Naive thymus-derived CD4-positive, alpha-beta T cell (primary cell): ENCODE data around the gene MEX3D. TPM values are rescaled to one million over a fixed set of nuclear protein-coding genes. Genes with fewer than 3 reads are reported as not detected.
A peak's percentile ranks its signal among the peaks of the same experiment; 100 is the strongest.

Source experiments
- ATAC-seq: fragments of 150-1000 bp; cut with Tn5 transposase; 2 replicates; pipeline ENCODE4 v1.10.0; 2021; ENCODE audit warnings: mild to moderate bottlenecking, moderate library complexity
- CTCF ChIA-PET: fragments of 350-600 bp; sonication (Branson Sonifier 250); formaldehyde crosslinking; loops from one replicate; lab custom pipeline; 2021; ENCODE audit warnings: antibody characterized with exemption; lab: Charles Lee
- POLR2A ChIA-PET: fragments of 350-600 bp; sonication (Branson Sonifier 250); formaldehyde crosslinking; loops from one replicate; lab custom pipeline; 2021; ENCODE audit warnings: antibody characterized with exemption, inconsistent platforms; lab: Charles Lee
- DNase-seq, 9 donors: peaks; one replicate each; pipeline versions ENCODE4 v3.0.0 to v3.0.0-alpha.2; 2020 to 2022; ENCODE audit warnings: mixed read lengths in 1 of 9
- H3K27ac ChIP-seq: one replicate; pipeline ENCODE4 v1.7.0; 2013; ENCODE audit warnings: mild to moderate bottlenecking, low read depth, low read length, moderate library complexity
- H3K27me3 ChIP-seq, 2 donors: one replicate each; pipeline ENCODE4 v1.7.0; 2013; ENCODE audit warnings: low read length in 2 of 2, mild to moderate bottlenecking in 2 of 2, moderate library complexity in 2 of 2; ENCODE audit not compliant: control insufficient read depth in 2 of 2, insufficient read depth in 2 of 2
- H3K36me3 ChIP-seq, 3 experiments: 1 replicate in 2 of 3; 2 replicates in 1 of 3; pipeline ENCODE4 v1.7.0; 2013; ENCODE audit warnings: low read length in 3 of 3, mild to moderate bottlenecking in 3 of 3, moderate library complexity in 1 of 3; ENCODE audit not compliant: insufficient read depth in 3 of 3, control insufficient read depth in 2 of 3
- H3K4me1 ChIP-seq, 2 donors: one replicate each; pipeline ENCODE4 v1.7.0; 2013; ENCODE audit warnings: low read length in 2 of 2, mild to moderate bottlenecking in 2 of 2, moderate library complexity in 1 of 2; ENCODE audit not compliant: control insufficient read depth in 2 of 2, insufficient read depth in 2 of 2
- H3K4me3 ChIP-seq: 2 replicates; pipeline ENCODE4 v1.7.0; 2013; ENCODE audit warnings: mild to moderate bottlenecking, low read length
- H3K9me3 ChIP-seq, 3 experiments: 1 replicate in 2 of 3; 2 replicates in 1 of 3; pipeline ENCODE4 v1.7.0; 2013; ENCODE audit warnings: low read length in 3 of 3; ENCODE audit not compliant: control insufficient read depth in 2 of 3
- H3K27ac Mint-ChIP-seq, 9 donors: one replicate each; pipeline ENCODE4 v1.8.0; 2020 to 2022; ENCODE audit warnings: mixed read lengths in 9 of 9, mild to moderate bottlenecking in 8 of 9, moderate library complexity in 5 of 9, inconsistent platforms in 2 of 9
- H3K27me3 Mint-ChIP-seq, 5 donors: one replicate each; pipeline ENCODE4 v1.8.0; 2021 to 2022; ENCODE audit warnings: mixed read lengths in 5 of 5, mild to moderate bottlenecking in 1 of 5
- H3K36me3 Mint-ChIP-seq, 5 donors: one replicate each; pipeline ENCODE4 v1.8.0; 2020 to 2022; ENCODE audit warnings: mixed read lengths in 5 of 5, mild to moderate bottlenecking in 3 of 5, inconsistent platforms in 1 of 5
- H3K4me1 Mint-ChIP-seq, 7 donors: one replicate each; pipeline ENCODE4 v1.8.0; 2020 to 2022; ENCODE audit warnings: mixed read lengths in 7 of 7, mild to moderate bottlenecking in 3 of 7, inconsistent platforms in 1 of 7
- H3K4me3 Mint-ChIP-seq, 10 donors: one replicate each; pipeline ENCODE4 v1.8.0; 2020 to 2022; ENCODE audit warnings: mild to moderate bottlenecking in 10 of 10, mixed read lengths in 10 of 10, moderate library complexity in 6 of 10, inconsistent platforms in 2 of 10
- H3K9me3 Mint-ChIP-seq, 11 donors: one replicate each; pipeline ENCODE4 v1.8.0; 2020 to 2022; ENCODE audit warnings: mixed read lengths in 11 of 11, mild to moderate bottlenecking in 4 of 11, inconsistent platforms in 1 of 11, moderate library complexity in 1 of 11
- intact Hi-C, 2 donors: fragments of 100-400 bp; cut with micrococcal nuclease; formaldehyde crosslinking; loops; one replicate each; pipeline ENCODE4 v1.15.1; 2023
- polyA plus RNA-seq, 2 donors: library from polyadenylated mRNA; unstranded; fragments of 300-500 nt; fragmentation: Illumina TruSeq; gene quantifications; one replicate each; pipeline ENCODE4 v1.2.3, GENCODE V29; 2021
- total RNA-seq, 6 experiments: library from RNA in 5 of 6; stranded (reverse) in 5 of 6; gene quantifications; 1 replicate in 5 of 6; 2 replicates in 1 of 6; pipeline ENCODE4 v1.2.3 and lab custom pipeline; 2021 to 2026

The MEX3D gene
- total and polyA plus RNA-seq, 7 experiments from 2014 or later = 2.1 to 8.3 (median 2.3) TPM; not detected in 2

DNA sequence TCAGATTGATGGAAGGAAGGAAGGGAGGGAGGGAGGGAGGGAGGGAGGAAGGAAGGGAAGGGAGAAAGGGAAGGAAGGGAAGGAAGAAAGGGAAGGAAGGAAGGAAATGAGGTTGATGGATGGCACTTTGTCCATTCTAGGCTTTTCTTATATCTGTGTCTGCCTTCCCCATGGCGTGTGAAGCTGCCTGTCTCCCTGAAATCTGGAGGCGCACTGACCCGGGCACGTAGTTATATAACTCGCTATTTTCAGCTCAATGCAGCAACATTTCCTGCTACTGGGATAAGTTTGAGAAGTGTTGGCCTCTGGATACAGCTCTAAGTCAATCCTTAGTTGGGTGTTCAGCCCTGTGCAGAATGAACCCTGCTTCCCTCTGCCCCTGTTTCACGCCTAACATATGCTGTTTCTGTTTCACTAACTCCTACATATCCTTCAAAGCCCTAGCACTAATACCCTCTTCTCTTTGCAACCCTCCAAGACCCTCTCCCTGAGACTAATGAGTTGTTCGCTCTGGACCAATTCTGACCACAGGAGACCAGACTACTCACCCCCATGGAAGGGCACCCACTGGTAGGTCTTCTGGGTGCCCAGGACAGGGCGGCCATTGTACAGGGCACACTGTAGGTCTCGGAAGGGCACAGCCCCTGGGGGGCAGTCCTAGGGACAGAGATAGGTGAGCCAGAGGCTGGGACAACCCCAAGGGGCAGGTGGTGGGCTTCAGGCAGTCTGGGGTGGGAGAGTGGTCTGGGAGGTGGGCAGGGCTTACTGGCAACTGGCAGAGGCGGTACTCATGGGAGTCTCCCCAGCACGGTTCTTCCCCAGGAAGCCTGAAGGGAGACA lies 58.3 kb downstream of the MEX3D start:
- ATAC-seq (no peak), DNase-seq (no peak)
- Histone ChIP-seq H3K36me3 (no peaks in the 10 kb centered on the region), H3K4me3 (no peak overlapping the region), H3K9me3 (no peaks in the 10 kb centered on the region), H3K27me3 (no peaks in the 10 kb centered on the region), H3K4me1 (peaks cover 4 to 18% of the 10 kb centered on the region in 2 donors), H3K27ac (no peak overlapping the region)
- Mint-ChIP-seq H3K36me3 (peaks cover 0 to 3% (median 0%) of the 10 kb centered on the region in 5 donors), H3K4me1 (peaks cover 7 to 37% (median 26%) of the 10 kb centered on the region in 7 donors), H3K4me3 (peak overlapping the region in 4 of 10 donors; percentile 1 to 58 (median 18)), H3K27me3 (peaks cover 0 to 36% (median 0%) of the 10 kb centered on the region in 5 donors), H3K9me3 (peaks cover 0 to 5% (median 0%) of the 10 kb centered on the region in 11 donors), H3K27ac (peak overlapping the region in 4 of 9 donors; percentile 28 to 54 (median 42))
- POLR2A ChIA-PET = interaction anchor here (1.2 kb wide), 1 partner anchor 19 kb away, joined by 3 read pairs; the partner anchor contains the start of genes PCSK4 and REEP6
- intact Hi-C loops = loop anchor here in 1 of 2 donors (10.0 kb wide), 1 partner anchor 65 kb away; no protein-coding TSS in a partner anchor
- CTCF ChIA-PET = no interaction called here

DNA sequence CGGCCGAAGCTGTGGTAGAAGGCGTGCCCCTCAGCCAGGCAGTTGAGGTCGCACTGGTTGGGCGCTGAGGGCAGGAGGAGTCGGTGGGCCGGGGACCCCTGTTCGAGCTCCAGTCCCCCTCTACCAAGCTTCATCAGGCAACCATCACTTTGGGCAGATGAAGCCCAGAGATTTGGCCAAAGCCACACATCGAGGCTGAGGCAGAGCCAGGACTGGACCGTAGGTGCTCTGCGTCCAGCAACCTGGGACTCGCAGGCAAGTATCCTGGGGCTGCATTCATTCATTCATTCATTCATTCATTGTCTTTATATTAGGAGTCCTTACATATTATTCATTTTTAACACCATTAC lies 59.6 kb downstream of the MEX3D start:
- CTCF ChIA-PET = no interaction called here
- H3K27me3 ChIP-seq = no peaks in the 10 kb centered on the region
- intact Hi-C loops = no loop called here

GRCh38 chr19:1507763-1508506 lies 60.2 kb downstream of the MEX3D start:
- peak overlapping the region; percentile 87 to 96 (median 92) for H3K27ac Mint-ChIP-seq
- H3K36me3 Mint-ChIP-seq = peaks cover 0 to 3% (median 0%) of the 10 kb centered on the region in 5 donors
- H3K27me3 ChIP-seq = peaks cover 0 to 2% of the 10 kb centered on the region in 2 donors
- peaks cover 0 to 5% (median 0%) of the 10 kb centered on the region in 11 donors for H3K9me3 Mint-ChIP-seq
- H3K27me3 Mint-ChIP-seq = peaks cover 0 to 41% (median 2%) of the 10 kb centered on the region in 5 donors
- peaks cover 7 to 41% (median 27%) of the 10 kb centered on the region in 7 donors for H3K4me1 Mint-ChIP-seq
- ATAC-seq (peak; percentile 97), DNase-seq (peak; percentile 76 to 96 (median 94))
- peak overlapping the region; percentile 79 for H3K27ac ChIP-seq
- POLR2A ChIA-PET = no interaction called here
- H3K9me3 ChIP-seq = no peaks in the 10 kb centered on the region
- peak overlapping the region; percentile 48 for H3K4me3 ChIP-seq
- peak overlapping the region; percentile 75 to 92 (median 86) for H3K4me3 Mint-ChIP-seq
- peaks cover 4 to 18% of the 10 kb centered on the region in 2 donors for H3K4me1 ChIP-seq
- intact Hi-C loops = loop anchor here (1.0 kb wide), 4 partner anchors 18 to 101 kb away; partner anchors contain the start of genes PCSK4 (in 2 of the 2), C19orf25 (in 1 of the 2), DAZAP1 (in 1 of the 2) and MBD3 (in 1 of the 2)
- no peaks in the 10 kb centered on the region for H3K36me3 ChIP-seq
- CTCF ChIA-PET = no interaction called here

More for the DNA sequence above, 59.6 kb downstream of the MEX3D start:
- H3K36me3 Mint-ChIP-seq = peaks cover 0 to 3% (median 0%) of the 10 kb centered on the region in 5 donors
- Histone ChIP-seq H3K27ac (peak overlapping the region; percentile 79), H3K4me3 (no peak overlapping the region), H3K36me3 (no peaks in the 10 kb centered on the region), H3K4me1 (peaks cover 4 to 18% of the 10 kb centered on the region in 2 donors), H3K9me3 (no peaks in the 10 kb centered on the region)
- ATAC-seq (no peak), DNase-seq (no peak)
- POLR2A ChIA-PET = no interaction called here
- peaks cover 0 to 41% (median 0%) of the 10 kb centered on the region in 5 donors for H3K27me3 Mint-ChIP-seq
- H3K9me3 Mint-ChIP-seq = peaks cover 0 to 5% (median 0%) of the 10 kb centered on the region in 11 donors
- H3K27ac Mint-ChIP-seq = peak overlapping the region in 4 of 9 donors; percentile 22 to 95 (median 58)
- peaks cover 7 to 40% (median 27%) of the 10 kb centered on the region in 7 donors for H3K4me1 Mint-ChIP-seq
- peak overlapping the region in 8 of 10 donors; percentile 5 to 84 (median 64) for H3K4me3 Mint-ChIP-seq

DNA sequence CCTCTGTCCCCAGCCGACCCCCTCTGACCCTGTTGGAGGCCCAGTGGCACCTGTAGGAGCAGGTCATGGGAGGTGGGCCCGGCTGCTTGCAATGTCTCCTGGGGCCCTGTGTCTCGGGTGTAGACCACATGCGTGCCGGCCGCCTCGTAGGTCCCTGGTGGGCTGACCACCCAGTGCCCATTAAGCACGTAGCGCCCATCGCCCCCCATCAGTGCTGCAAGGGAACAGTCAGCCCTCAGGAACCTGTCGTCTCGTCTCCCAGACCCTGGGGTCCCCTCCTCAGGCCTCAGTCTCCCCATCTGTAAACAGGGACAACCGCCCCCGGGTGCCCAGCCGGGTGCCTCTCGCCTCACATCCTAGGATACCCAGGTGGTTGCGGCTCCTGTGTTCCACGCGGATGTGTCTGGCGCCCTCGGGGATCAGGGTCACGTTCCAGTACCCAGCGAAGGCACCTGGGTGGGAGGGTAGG lies 60.9 kb downstream of the MEX3D start:
- ChIA-PET POLR2A (no interaction called here), CTCF (no interaction called here)
- no peaks in the 10 kb centered on the region for H3K9me3 ChIP-seq
- H3K9me3 Mint-ChIP-seq = peaks cover 0 to 5% (median 0%) of the 10 kb centered on the region in 11 donors
- H3K4me1 ChIP-seq = peaks cover 4 to 12% of the 10 kb centered on the region in 2 donors
- ATAC-seq (no peak), DNase-seq (no peak)
- H3K4me1 Mint-ChIP-seq = peaks cover 7 to 36% (median 25%) of the 10 kb centered on the region in 7 donors
- peak overlapping the region; percentile 48 for H3K4me3 ChIP-seq
- H3K27ac Mint-ChIP-seq = peak overlapping the region in 5 of 9 donors; percentile 91 to 96 (median 94)
- H3K27ac ChIP-seq = peak overlapping the region; percentile 66
- peaks cover 0 to 42% (median 4%) of the 10 kb centered on the region in 5 donors for H3K27me3 Mint-ChIP-seq
- H3K36me3 ChIP-seq = no peaks in the 10 kb centered on the region
- intact Hi-C loops = loop anchor here (1.0 kb wide), 4 partner anchors 17 to 100 kb away; partner anchors contain the start of genes PCSK4 (in 2 of the 2), C19orf25 (in 1 of the 2), DAZAP1 (in 1 of the 2) and MBD3 (in 1 of the 2)
- H3K36me3 Mint-ChIP-seq = peaks cover 0 to 3% (median 0%) of the 10 kb centered on the region in 5 donors
- H3K4me3 Mint-ChIP-seq = peak overlapping the region in 5 of 10 donors; percentile 84 to 91 (median 87)
- H3K27me3 ChIP-seq = peaks cover 0 to 5% of the 10 kb centered on the region in 2 donors

DNA sequence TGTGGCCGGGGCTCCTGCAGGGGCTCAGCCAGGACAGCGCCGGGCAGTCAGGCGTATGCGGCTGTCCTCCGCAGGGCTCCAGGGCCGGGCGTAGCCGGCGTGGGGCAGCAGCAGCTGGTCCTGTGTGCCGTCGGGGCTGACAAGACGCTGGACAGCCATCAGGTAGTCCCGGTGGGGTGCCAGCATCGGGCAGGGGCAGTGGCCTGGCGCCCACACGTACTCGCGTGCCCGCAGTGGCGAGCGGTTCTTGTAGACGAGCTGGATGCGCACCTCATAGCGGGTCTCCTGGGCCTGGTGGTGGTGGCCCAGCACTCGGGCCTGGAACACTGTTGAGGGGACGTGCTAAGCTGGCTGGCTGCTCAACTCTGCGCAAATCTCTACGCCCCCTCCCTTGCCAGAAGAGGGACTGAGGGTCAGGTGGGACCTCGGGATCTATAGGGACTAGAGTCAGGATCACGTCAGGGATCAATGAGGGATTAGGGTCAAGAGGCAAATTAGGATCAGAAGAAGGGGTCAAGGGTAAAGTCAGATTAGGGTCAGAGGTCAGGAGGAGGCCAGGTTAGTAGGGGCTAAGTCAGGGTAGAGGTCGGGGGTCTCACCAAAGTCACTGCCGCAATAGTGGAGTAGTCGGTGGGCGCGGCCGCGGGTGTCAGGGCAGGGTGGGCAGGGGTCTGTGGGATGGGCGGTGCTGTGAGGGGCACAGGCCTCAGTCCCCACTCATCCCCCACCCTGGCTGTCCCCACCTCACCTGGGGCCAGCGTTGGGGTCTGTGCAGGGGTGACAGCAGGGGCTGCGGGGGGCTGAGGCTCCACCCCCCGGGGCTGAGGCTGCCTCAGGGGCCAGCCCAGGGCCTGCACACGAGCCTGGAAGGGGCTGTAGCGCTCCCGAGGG lies 61.9 kb downstream of the MEX3D start:
- peak overlapping the region in 4 of 10 donors; percentile 39 to 54 (median 49) for H3K4me3 Mint-ChIP-seq
- H3K27me3 Mint-ChIP-seq = peaks cover 0 to 40% (median 4%) of the 10 kb centered on the region in 5 donors
- Histone ChIP-seq H3K9me3 (no peaks in the 10 kb centered on the region), H3K4me3 (no peak overlapping the region), H3K27me3 (peaks cover 0 to 5% of the 10 kb centered on the region in 2 donors), H3K36me3 (no peaks in the 10 kb centered on the region), H3K4me1 (peaks cover 4 to 6% of the 10 kb centered on the region in 2 donors), H3K27ac (no peak overlapping the region)
- intact Hi-C loops = no loop called here
- ATAC-seq = no peak
- H3K27ac Mint-ChIP-seq = peak overlapping the region in 4 of 9 donors; percentile 15 to 78 (median 62)
- peaks cover 0 to 5% (median 0%) of the 10 kb centered on the region in 11 donors for H3K9me3 Mint-ChIP-seq
- H3K4me1 Mint-ChIP-seq = peaks cover 7 to 29% (median 23%) of the 10 kb centered on the region in 7 donors
- CTCF ChIA-PET = interaction anchor here (1.0 kb wide), 1 partner anchor 15 kb away, joined by 3 read pairs; the partner anchor contains the start of gene REEP6
- no peak for DNase-seq
- H3K36me3 Mint-ChIP-seq = peaks cover 0 to 3% (median 0%) of the 10 kb centered on the region in 5 donors
- POLR2A ChIA-PET = no interaction called here
